ENCODE measurements around the gene KLF8. TPM values are rescaled to one million over a fixed set of nuclear protein-coding genes. Genes with fewer than 3 reads are reported as not detected.

Gene KLF8
- polyA plus RNA-seq, 4 donors, result 4.3 to 6.5 (median 5.8) TPM

- no peak for DNase-seq (ENCODE audit: low read depth in 4 of 4, low spot score in 2 of 4)
Measured at GRCh38 chrX:56308726-56309125, 76.6 kb downstream of the KLF8 start.

GRCh38 chrX:56309881-56310280, 77.7 kb downstream of the KLF8 start:
- no peak for DNase-seq (ENCODE audit: low read depth in 4 of 4, low spot score in 2 of 4)

GRCh38 chrX:56310581-56310980, 78.4 kb downstream of the KLF8 start:
- no peak for DNase-seq (ENCODE audit: low read depth in 4 of 4, low spot score in 2 of 4)

GRCh38 chrX:56313308-56313707, 81.2 kb downstream of the KLF8 start:
- DNase-seq (ENCODE audit: low read depth in 4 of 4, low spot score in 2 of 4), result no peak

GRCh38 chrX:56314334-56314733, 82.2 kb downstream of the KLF8 start:
- no peak for DNase-seq (ENCODE audit: low read depth in 4 of 4, low spot score in 2 of 4)

DNA sequence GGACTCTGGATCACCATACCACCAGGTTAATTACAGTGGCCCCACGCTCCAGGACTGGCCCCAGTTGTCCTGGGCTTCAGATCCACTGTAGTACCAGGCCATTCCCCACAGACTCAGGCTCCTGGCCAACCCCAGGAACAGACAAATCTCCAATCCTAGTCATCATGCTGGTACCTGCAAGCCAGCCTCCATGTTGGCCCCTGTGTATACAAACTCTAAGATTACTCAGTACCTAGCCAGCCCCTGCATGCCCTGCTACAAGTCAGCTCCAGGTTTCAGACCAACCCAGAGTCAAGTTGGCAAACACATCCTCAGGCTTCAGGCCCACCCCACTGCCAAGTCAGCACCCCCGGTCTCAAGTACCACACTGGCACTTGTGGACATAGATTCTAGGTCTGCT, 85.9 kb downstream of the KLF8 start:
- no peak for DNase-seq (ENCODE audit: low read depth in 4 of 4, low spot score in 2 of 4)

DNA sequence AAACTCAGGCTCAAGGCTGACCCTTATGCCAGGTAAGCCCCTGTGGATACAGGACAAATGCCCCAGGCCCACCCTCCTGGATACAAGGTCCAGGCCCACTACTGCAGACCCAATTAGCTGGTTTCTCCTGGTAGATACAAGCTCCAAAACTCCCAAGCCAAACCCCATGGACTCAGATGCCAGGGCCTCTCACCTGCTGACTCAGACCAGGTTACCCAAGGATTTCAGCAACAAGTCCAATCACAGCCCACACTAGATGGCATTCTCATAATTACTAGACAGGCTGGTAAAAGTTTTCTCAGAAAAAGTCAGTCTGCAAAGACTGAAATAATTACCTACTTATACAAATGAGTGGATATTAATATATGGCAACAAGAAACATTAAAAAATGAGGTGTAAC, 87.0 kb downstream of the KLF8 start:
- DNase-seq (ENCODE audit: low read depth in 4 of 4, low spot score in 2 of 4), result no peak
